Mucosa of descending colon (tissue), 3 donors: ENCODE measurements around the gene ABLIM1. TPM values are rescaled to one million over a fixed set of nuclear protein-coding genes. Genes with fewer than 3 reads are reported as not detected.

ENCODE experiments used
- ATAC-seq: fragments of 200-7000 bp; cut with Tn5 transposase; one replicate; pipeline ENCODE4 v1.9.1; 2020; ENCODE audit warnings: mild to moderate bottlenecking, moderate library complexity
- DNase-seq, 3 donors: peaks; one replicate each; pipeline ENCODE4 v3.0.0-alpha.2; 2020
- H3K36me3 ChIP-seq: fragments of 200-600 bp; one replicate; pipeline ENCODE4 v1.8.0; 2021; ENCODE audit warnings: low read depth, mild to moderate bottlenecking
- H3K4me1 ChIP-seq: fragments of 200-600 bp; one replicate; pipeline ENCODE4 v1.8.0; 2021; ENCODE audit warnings: low read depth, mild to moderate bottlenecking
- H3K4me3 ChIP-seq: fragments of 200-600 bp; one replicate; pipeline ENCODE4 v1.8.0; 2021; ENCODE audit warnings: mild to moderate bottlenecking
- H3K9me3 ChIP-seq: fragments of 200-600 bp; one replicate; pipeline ENCODE4 v1.8.0; 2021; ENCODE audit warnings: mild to moderate bottlenecking
- intact Hi-C, 2 donors: fragments of 100-400 bp; cut with DNase I in 1 of 2; cut with micrococcal nuclease in 1 of 2; formaldehyde crosslinking; loops; one replicate each; pipeline versions ENCODE4 v1.11.0 to v1.11.1; 2022; cut with DNase I, micrococcal nuclease
- total RNA-seq, 3 donors: library from RNA; stranded (reverse); fragmentation: NEBNext Ultra II Directional in 2 of 3; extraction: Animal tissue kit (Norgen Biotek cat#: 25700) in 2 of 3; gene quantifications; one replicate each; pipeline versions ENCODE4 v1.2.1 to v1.2.4, GENCODE V29; 2021 to 2023
- TF ChIP-seq, protein P1 (sequence below): fragments of 200-600 bp; IDR thresholded peaks from one replicate; pipeline ENCODE4 v1.8.0; 2022; ENCODE audit warnings: antibody characterized with exemption, mild to moderate bottlenecking
- donor health status: DM: no; HTN: no; CAD: no; lungs with moderate emphysema.
- donor health status: DM: no; HTN: no; CAD: no.
- donor health status: DM: no; HTN: yes; CAD: no.

ABLIM1 gene
- total RNA-seq, 3 donors from 2014 or later, result 67.1 to 122 (median 103) TPM

DNA sequence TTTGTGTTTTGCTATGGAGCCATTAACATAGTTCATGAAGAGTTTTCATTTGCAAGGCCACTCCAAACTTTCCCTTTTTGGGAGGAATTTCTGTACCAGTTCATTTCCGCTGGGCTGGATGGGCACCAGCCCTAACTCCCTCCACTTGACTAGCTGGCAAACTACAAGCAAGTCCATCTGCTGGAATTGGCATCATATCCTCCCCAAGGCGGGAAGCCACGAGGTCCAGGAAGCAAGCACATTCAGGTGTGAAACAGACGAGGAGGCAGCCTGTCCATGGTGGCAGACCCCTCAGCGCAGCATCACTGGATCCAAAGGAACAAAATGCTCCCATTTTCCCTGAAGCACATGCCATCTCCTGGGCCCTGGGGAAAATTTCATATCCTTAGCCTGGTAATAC is 125.8 kb downstream of the ABLIM1 start:
- TF ChIP-seq, protein P1, sequence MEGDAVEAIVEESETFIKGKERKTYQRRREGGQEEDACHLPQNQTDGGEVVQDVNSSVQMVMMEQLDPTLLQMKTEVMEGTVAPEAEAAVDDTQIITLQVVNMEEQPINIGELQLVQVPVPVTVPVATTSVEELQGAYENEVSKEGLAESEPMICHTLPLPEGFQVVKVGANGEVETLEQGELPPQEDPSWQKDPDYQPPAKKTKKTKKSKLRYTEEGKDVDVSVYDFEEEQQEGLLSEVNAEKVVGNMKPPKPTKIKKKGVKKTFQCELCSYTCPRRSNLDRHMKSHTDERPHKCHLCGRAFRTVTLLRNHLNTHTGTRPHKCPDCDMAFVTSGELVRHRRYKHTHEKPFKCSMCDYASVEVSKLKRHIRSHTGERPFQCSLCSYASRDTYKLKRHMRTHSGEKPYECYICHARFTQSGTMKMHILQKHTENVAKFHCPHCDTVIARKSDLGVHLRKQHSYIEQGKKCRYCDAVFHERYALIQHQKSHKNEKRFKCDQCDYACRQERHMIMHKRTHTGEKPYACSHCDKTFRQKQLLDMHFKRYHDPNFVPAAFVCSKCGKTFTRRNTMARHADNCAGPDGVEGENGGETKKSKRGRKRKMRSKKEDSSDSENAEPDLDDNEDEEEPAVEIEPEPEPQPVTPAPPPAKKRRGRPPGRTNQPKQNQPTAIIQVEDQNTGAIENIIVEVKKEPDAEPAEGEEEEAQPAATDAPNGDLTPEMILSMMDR, result no peak
- Histone ChIP-seq H3K36me3 (no peaks in the 10 kb centered on the region), H3K4me3 (no peak overlapping the region), H3K9me3 (no peaks in the 10 kb centered on the region), H3K4me1 (peaks cover 4% of the 10 kb centered on the region)
- intact Hi-C loops, result no loop called here
- DNase-seq (no peak), ATAC-seq (no peak)

DNA sequence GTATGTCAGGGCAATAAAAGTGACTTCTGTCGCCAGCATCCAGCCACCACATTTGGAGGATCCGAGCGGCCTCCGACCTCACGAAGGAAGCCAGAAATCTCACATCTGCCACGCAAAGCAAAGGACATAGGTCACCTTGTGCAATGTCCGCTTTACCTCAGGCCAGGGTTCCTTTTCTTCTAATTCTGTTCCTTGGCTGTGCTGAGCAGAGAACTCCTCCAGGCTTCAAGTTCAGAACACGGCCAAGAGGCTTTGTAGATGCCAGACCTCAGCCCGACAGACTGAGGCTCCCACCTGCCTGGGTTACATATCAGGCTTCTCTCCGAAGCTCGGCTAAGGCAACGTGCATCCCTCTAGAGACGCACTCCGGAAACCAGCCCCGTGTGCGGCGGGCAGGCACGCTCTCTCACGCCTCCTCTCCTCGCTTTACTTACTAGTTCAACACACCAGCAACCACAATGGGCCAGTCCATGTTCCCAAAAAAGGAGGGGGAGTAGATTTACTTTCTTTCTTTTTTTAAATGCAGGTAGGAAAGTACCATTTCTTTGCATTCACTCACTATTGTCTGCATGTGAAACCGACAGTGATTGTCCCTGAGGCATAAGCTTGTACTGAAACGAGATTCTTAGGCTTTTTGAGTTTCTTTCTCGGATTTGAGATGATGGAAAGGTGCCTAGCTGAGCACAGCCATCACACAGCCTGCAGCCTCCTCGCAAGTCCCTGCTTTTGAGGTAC is 131.4 kb downstream of the ABLIM1 start:
- peaks cover 34% of the 10 kb centered on the region for H3K4me1 ChIP-seq
- no peaks in the 10 kb centered on the region for H3K36me3 ChIP-seq
- no peak overlapping the region for H3K4me3 ChIP-seq
- intact Hi-C loops, result no loop called here
- ATAC-seq, result peak; percentile 97
- DNase-seq, result peak; percentile 90 to 93 (median 93)
- TF ChIP-seq, protein P1, result no peak
- no peaks in the 10 kb centered on the region for H3K9me3 ChIP-seq

DNA sequence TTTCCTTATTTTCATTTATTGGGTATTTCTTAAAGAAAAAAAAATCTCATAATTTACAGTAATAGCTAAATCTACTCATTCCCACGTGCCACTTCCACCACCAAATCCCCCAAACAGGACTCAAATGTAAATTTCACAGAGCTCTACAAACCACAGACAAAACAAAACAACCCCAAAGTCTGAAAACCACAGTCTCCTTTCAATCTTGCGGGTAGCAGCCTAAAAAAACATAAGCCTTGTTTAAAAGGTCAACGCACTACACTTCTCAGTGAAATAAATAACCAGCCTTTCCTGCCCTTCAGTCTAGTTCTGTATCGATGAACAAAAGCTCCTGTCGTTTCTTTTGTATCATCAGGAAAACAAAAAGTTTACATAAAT is 132.0 kb downstream of the ABLIM1 start:
- no peaks in the 10 kb centered on the region for H3K9me3 ChIP-seq
- TF ChIP-seq, protein P1, result no peak
- ATAC-seq, result no peak

DNA sequence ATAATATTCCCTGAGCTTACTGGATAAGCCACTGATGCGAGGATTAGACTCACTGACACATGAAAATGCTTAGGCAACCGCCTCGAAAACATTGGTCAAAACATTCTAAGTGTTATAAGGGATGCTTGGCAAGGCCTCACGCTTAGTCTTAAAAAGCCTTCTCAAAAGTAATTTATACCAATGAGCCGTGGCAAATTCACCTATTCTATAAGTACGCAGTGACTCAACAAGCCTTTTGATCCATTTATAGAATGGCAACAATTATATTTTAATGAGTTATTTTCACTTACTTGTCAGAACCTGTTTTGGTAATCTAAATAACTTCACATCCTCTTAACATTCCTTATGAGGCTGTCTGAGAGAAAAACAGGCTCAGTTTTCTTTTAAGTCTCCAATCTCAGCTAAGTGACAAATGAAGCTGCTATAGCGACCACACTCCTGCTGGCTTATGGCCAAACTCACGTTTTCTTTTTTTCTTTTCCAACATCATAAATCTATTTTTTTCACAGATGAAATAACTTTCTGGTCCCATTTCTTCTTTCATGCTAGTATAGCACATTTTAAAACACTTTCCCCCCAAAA is 132.6 kb downstream of the ABLIM1 start:
- no peak for DNase-seq
- peaks cover 46% of the 10 kb centered on the region for H3K4me1 ChIP-seq
- no peak overlapping the region for H3K4me3 ChIP-seq
- no peaks in the 10 kb centered on the region for H3K9me3 ChIP-seq
- TF ChIP-seq, protein P1, result no peak
- no peaks in the 10 kb centered on the region for H3K36me3 ChIP-seq
- intact Hi-C loops, result no loop called here
- no peak for ATAC-seq

More for the DNA sequence above, 132.0 kb downstream of the ABLIM1 start:
- Histone ChIP-seq H3K36me3 (no peaks in the 10 kb centered on the region), H3K4me1 (peaks cover 39% of the 10 kb centered on the region), H3K4me3 (no peak overlapping the region)
- intact Hi-C loops, result no loop called here
- no peak for DNase-seq

DNA sequence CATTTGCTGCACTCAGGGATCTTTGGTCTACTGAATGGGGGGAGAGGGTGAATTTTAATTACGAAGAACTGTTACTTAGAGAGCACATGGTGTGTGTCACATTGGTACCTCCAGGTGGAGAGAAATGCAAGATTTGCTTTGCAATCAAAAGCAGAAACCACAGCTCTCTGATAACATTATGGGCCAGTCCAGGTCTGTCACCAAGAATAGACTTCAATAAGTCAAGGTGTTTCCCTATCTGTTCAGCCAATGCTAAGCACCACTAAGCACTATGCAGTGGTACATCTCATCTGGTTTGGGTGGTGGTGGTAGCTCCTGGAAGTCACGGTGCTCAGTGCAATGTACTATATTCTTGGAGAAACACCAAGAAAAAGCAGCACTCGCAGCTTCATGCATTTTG is 134.2 kb downstream of the ABLIM1 start:
- H3K4me1 ChIP-seq, result peaks cover 62% of the 10 kb centered on the region
- no peak overlapping the region for H3K4me3 ChIP-seq
- no peaks in the 10 kb centered on the region for H3K36me3 ChIP-seq
- DNase-seq, result no peak
- H3K9me3 ChIP-seq, result no peaks in the 10 kb centered on the region
- TF ChIP-seq, protein P1, result no peak
- intact Hi-C loops, result no loop called here
- no peak for ATAC-seq
